H1 (cell line): ENCODE measurements around the gene STAC2.

Experiments used
- CBX5 ChIP-seq: fragments of 300-800, 300-1000 bp; sonication (generic); IDR thresholded peaks from 2 replicates; pipeline ENCODE4 v1.7.1; 2016; ENCODE audit warnings: antibody characterized with exemption, low read length, low read depth
- CTCF ChIP-seq, 3 experiments: IDR thresholded peaks; 1 replicate in 2 of 3; 2 replicates in 1 of 3; pipeline versions ENCODE4 v1.5.1 to v1.6.1; 2011; ENCODE audit warnings: low read length in 3 of 3, mild to moderate bottlenecking in 3 of 3, inconsistent platforms in 2 of 3, low read depth in 1 of 3, moderate library complexity in 1 of 3; ENCODE audit not compliant: insufficient read depth in 1 of 3; ENCODE audit errors: control extremely low read depth in 1 of 3
- POLR2A ChIP-seq, 2 experiments: IDR thresholded peaks; 1 replicate in 1 of 2; 2 replicates in 1 of 2; pipeline ENCODE4 v1.6.1; 2011; ENCODE audit warnings: low read depth in 2 of 2, low read length in 2 of 2, mild to moderate bottlenecking in 2 of 2; ENCODE audit errors: control extremely low read depth in 1 of 2
- POLR2AphosphoS5 ChIP-seq: IDR thresholded peaks from 2 replicates; pipeline ENCODE4 v1.6.1; 2011; ENCODE audit warnings: low read depth, low read length
- POU5F1 ChIP-seq: IDR thresholded peaks from 2 replicates; pipeline ENCODE4 v1.6.1; 2011; ENCODE audit warnings: low read depth, mild to moderate bottlenecking, low read length, moderate library complexity
- SIX5 ChIP-seq: IDR thresholded peaks from 2 replicates; pipeline ENCODE4 v1.6.1; 2011; ENCODE audit warnings: mild to moderate bottlenecking, low read depth, low read length
- USF2 ChIP-seq: IDR thresholded peaks from 2 replicates; pipeline ENCODE4 v1.6.1; 2011; ENCODE audit warnings: low read length, improper control_type of control experiment
- YY1 ChIP-seq: IDR thresholded peaks from 2 replicates; pipeline ENCODE4 v1.6.1; 2011; ENCODE audit warnings: low read depth, mild to moderate bottlenecking, low read length

DNA sequence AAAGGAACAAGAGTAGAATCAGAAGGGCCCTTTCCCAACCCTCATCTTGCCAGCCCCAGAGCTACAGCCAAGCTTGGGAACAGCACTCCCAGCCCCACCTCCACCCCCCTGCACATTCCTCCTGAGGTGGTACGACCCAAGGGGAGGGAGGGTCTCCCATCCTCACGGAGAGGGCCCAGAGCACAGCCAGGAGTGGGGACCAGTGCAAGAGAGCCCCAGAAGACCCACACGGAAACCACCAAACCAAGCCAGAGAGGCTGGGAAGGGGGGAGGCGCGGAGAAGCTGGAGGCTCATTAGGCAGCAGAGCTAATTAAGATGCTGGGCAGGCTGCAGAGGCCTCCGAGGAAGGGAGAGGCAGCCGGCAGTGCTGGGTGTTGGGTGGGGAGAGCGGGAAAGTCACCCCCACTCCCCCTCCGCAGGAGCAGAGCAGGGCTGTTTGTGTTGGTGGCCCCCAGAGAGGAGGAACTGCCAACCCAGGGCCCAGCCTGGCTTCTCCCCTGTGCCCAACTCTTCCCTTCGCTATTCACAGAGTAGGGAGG is 30.7 kb downstream of the STAC2 start:
- TF ChIP-seq POU5F1 (no peak), USF2 (no peak), SIX5 (no peak), POLR2A (IDR thresholded peaks at IDR 0.05; ENCODE audit: control extremely low read depth in 1 of 2, low read depth in 2 of 2, low read length in 2 of 2) (no peak), CTCF (IDR thresholded peaks at IDR 0.05; ENCODE audit: control extremely low read depth in 1 of 3, insufficient read depth in 1 of 3, low read depth in 1 of 3, low read length in 3 of 3) (no peak), POLR2AphosphoS5 (no peak), CBX5 (no peak), YY1 (no peak)
